ENCODE results near the gene HP1BP3. TPM values are rescaled to one million over a fixed set of nuclear protein-coding genes. Genes with fewer than 3 reads are reported as not detected.

Gene HP1BP3
- total and polyA plus RNA-seq, 4 donors: 240 to 302 (median 286) TPM

- no peak overlapping the region for H3K27ac ChIP-seq (ENCODE audit: low read depth, low read length)
- peaks cover 36% of the 10 kb centered on the region for H3K36me3 ChIP-seq (ENCODE audit: control insufficient read depth, insufficient read depth, low read length)
- DNase-seq (ENCODE audit: low read depth in 4 of 6, low spot score in 6 of 6): no peak
- H3K9me3 ChIP-seq (ENCODE audit: control insufficient read depth, insufficient read depth, low read length): no peaks in the 10 kb centered on the region
- H3K4me1 ChIP-seq (ENCODE audit: control insufficient read depth, insufficient read depth, low read length): peaks cover 24% of the 10 kb centered on the region
- H3K4me3 ChIP-seq (ENCODE audit: low read depth, low read length): no peak overlapping the region
- H3K27me3 ChIP-seq (ENCODE audit: control insufficient read depth, insufficient read depth, low read length): no peaks in the 10 kb centered on the region
- 82% methylated on average over 8 of the region's 9 CpGs for whole genome bisulfite sequencing (ENCODE audit: insufficient coverage)
Measured at GRCh38 chr1:20699558-20699957, 87.5 kb downstream of the HP1BP3 start.

DNA sequence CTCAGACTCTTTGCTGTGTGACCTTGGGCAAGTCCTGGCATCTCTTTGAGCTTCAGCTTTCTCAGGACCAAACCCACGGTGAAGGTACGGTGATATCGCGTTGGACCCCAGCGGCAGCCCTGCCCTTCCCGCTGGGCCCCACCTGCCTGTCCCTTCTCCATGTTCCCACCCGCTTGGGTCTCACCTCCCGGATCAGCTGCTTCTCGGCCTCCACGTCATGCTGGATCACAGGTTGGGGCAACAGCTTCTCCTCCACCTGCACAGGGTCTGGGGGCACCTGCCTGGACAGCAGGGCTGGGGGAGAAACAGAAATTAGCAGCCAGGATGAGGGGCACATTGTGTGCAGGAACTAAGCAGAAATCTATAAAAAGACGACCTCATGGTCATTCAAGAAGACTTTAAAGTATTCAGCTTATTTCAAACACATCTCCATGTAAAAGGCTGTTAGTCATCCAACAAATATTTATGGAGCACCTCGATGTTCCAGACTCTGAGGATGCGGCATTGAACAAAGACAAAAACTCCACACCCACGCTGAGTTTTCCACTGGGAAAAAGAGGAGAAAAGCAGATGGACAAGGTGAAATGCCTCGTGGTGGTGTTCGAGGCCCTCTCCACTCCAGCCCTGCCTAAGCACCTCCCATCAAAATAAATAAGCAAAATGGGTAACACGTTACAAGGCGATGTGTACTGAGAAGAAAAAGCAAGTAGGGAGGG lies 88.8 kb downstream of the HP1BP3 start:
- over 99% methylated on average over 9 of the region's 18 CpGs for WGBS (ENCODE audit: insufficient coverage)
- H3K9me3 ChIP-seq (ENCODE audit: control insufficient read depth, insufficient read depth, low read length): no peaks in the 10 kb centered on the region
- DNase-seq (ENCODE audit: low read depth in 4 of 6, low spot score in 6 of 6): no peak
- no peak overlapping the region for H3K27ac ChIP-seq (ENCODE audit: low read depth, low read length)
- H3K4me1 ChIP-seq (ENCODE audit: control insufficient read depth, insufficient read depth, low read length): peaks cover 24% of the 10 kb centered on the region
- H3K27me3 ChIP-seq (ENCODE audit: control insufficient read depth, insufficient read depth, low read length): no peaks in the 10 kb centered on the region
- peaks cover 26% of the 10 kb centered on the region for H3K36me3 ChIP-seq (ENCODE audit: control insufficient read depth, insufficient read depth, low read length)
- no peak overlapping the region for H3K4me3 ChIP-seq (ENCODE audit: low read depth, low read length)

DNA sequence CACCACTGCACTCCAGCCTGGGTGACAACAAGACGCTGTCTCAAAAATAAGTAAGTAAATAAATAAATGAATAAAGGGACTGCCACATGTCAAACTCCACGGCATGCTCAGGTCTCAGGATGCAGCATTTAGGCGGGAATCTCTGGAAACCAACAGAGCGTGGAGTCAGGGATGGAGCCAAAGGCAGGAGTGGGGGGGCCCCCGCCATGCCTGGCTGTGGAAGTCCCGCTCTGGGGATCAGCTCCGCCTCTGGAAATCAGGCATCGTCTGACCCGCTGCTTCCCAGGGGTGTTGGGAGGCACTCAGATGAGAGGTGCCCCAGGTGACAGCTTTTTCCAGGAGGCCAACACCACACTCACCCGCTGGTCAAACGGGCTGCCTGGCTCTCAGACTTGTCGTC lies 89.5 kb downstream of the HP1BP3 start:
- Histone ChIP-seq H3K4me3 (ENCODE audit: low read depth, low read length) (no peak overlapping the region), H3K36me3 (ENCODE audit: control insufficient read depth, insufficient read depth, low read length) (peaks cover 22% of the 10 kb centered on the region), H3K27me3 (ENCODE audit: control insufficient read depth, insufficient read depth, low read length) (no peaks in the 10 kb centered on the region), H3K27ac (ENCODE audit: low read depth, low read length) (no peak overlapping the region), H3K9me3 (ENCODE audit: control insufficient read depth, insufficient read depth, low read length) (no peaks in the 10 kb centered on the region), H3K4me1 (ENCODE audit: control insufficient read depth, insufficient read depth, low read length) (peaks cover 24% of the 10 kb centered on the region)
- no peak for DNase-seq (ENCODE audit: low read depth in 4 of 6, low spot score in 6 of 6)
- 81% methylated on average over 12 of the region's 12 CpGs for WGBS (ENCODE audit: insufficient coverage)

GRCh38 chr1:20696397-20697333 lies 90.4 kb downstream of the HP1BP3 start:
- peak overlapping the region; percentile 79 for H3K27ac ChIP-seq (ENCODE audit: low read depth, low read length)
- WGBS (ENCODE audit: insufficient coverage): 1% methylated on average over 45 of the region's 46 CpGs
- peaks cover 2% of the 10 kb centered on the region for H3K9me3 ChIP-seq (ENCODE audit: control insufficient read depth, insufficient read depth, low read length)
- peaks cover 15% of the 10 kb centered on the region for H3K36me3 ChIP-seq (ENCODE audit: control insufficient read depth, insufficient read depth, low read length)
- H3K27me3 ChIP-seq (ENCODE audit: control insufficient read depth, insufficient read depth, low read length): no peaks in the 10 kb centered on the region
- H3K4me3 ChIP-seq (ENCODE audit: low read depth, low read length): peak overlapping the region; percentile 66
- peak; percentile 57 to 94 (median 73) for DNase-seq (ENCODE audit: low read depth in 4 of 6, low spot score in 6 of 6)
- H3K4me1 ChIP-seq (ENCODE audit: control insufficient read depth, insufficient read depth, low read length): peaks cover 24% of the 10 kb centered on the region

DNA sequence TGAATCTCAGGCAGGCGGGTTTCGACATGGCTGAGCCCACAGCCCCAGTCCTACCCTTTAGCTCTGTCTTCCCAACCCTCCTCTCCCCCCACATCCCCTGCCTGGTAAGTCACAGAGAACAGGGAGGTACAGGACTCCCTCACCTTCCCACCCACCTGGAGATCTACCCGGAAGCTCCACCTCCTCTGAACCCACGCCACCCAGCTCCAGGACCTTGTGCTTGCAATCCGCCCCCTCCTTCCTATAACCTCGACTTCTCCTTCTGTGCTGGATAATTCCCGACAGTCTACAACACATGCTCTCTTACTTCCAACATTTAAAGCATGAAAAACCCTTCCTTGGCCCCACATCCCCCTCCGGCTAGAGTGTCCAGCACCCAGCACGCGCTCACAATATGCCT lies 91.6 kb downstream of the HP1BP3 start:
- no peak for DNase-seq (ENCODE audit: low read depth in 4 of 6, low spot score in 6 of 6)
- 91% methylated on average over 10 of the region's 10 CpGs for WGBS (ENCODE audit: insufficient coverage)
- Histone ChIP-seq H3K9me3 (ENCODE audit: control insufficient read depth, insufficient read depth, low read length) (peaks cover 2% of the 10 kb centered on the region), H3K4me1 (ENCODE audit: control insufficient read depth, insufficient read depth, low read length) (peaks cover 24% of the 10 kb centered on the region), H3K36me3 (ENCODE audit: control insufficient read depth, insufficient read depth, low read length) (peaks cover 10% of the 10 kb centered on the region), H3K27ac (ENCODE audit: low read depth, low read length) (no peak overlapping the region), H3K4me3 (ENCODE audit: low read depth, low read length) (no peak overlapping the region), H3K27me3 (ENCODE audit: control insufficient read depth, insufficient read depth, low read length) (no peaks in the 10 kb centered on the region)

GRCh38 chr1:20693623-20694022 lies 93.5 kb downstream of the HP1BP3 start:
- WGBS (ENCODE audit: insufficient coverage): no CpG with 5 or more reads among the region's 2 CpGs
- H3K27me3 ChIP-seq (ENCODE audit: control insufficient read depth, insufficient read depth, low read length): no peaks in the 10 kb centered on the region
- H3K9me3 ChIP-seq (ENCODE audit: control insufficient read depth, insufficient read depth, low read length): peaks cover 2% of the 10 kb centered on the region
- peaks cover 19% of the 10 kb centered on the region for H3K36me3 ChIP-seq (ENCODE audit: control insufficient read depth, insufficient read depth, low read length)
- H3K4me1 ChIP-seq (ENCODE audit: control insufficient read depth, insufficient read depth, low read length): peaks cover 24% of the 10 kb centered on the region
- no peak overlapping the region for H3K4me3 ChIP-seq (ENCODE audit: low read depth, low read length)
- no peak for DNase-seq (ENCODE audit: low read depth in 4 of 6, low spot score in 6 of 6)
- H3K27ac ChIP-seq (ENCODE audit: low read depth, low read length): no peak overlapping the region

Other genes starting within 250 kb of the HP1BP3 start
- gene FAM43B, start 234.7 kb downstream of the HP1BP3 start, total RNA-seq: 1 to 10 TPM; 3.0 TPM
- 10 to 100 TPM; 14.1 to 14.4 TPM for gene FAM43B, start 234.7 kb downstream of the HP1BP3 start, polyA plus RNA-seq (ENCODE audit: insufficient read length in 2 of 2)
- gene CDA, start 198.2 kb downstream of the HP1BP3 start, total RNA-seq: 1 to 10 TPM in 1 of 2 donors, under 1 TPM in 1; 0.61 to 1.8 TPM
- gene CDA, start 198.2 kb downstream of the HP1BP3 start, polyA plus RNA-seq (ENCODE audit: insufficient read length in 2 of 2): under 1 TPM; 0.57 to 0.99 TPM
- gene PINK1, start 153.8 kb downstream of the HP1BP3 start, total RNA-seq: 100 to 1,000 TPM; 106 to 125 TPM
- 100 to 1,000 TPM; 153 to 164 TPM for gene PINK1, start 153.8 kb downstream of the HP1BP3 start, polyA plus RNA-seq (ENCODE audit: insufficient read length in 2 of 2)
- 100 to 1,000 TPM; 124 to 205 TPM for gene DDOST, start 125.9 kb downstream of the HP1BP3 start, total RNA-seq
- gene DDOST, start 125.9 kb downstream of the HP1BP3 start, polyA plus RNA-seq (ENCODE audit: insufficient read length in 2 of 2): 100 to 1,000 TPM; 140 to 170 TPM
- 1 to 10 TPM; 3.9 to 4.2 TPM for gene KIF17, start 69.3 kb downstream of the HP1BP3 start, total RNA-seq
- gene KIF17, start 69.3 kb downstream of the HP1BP3 start, polyA plus RNA-seq (ENCODE audit: insufficient read length in 2 of 2): 10 to 100 TPM in 1 of 2 donors, 1 to 10 TPM in 1; 9.3 to 12.6 TPM
- gene SH2D5, start 54.6 kb downstream of the HP1BP3 start, total RNA-seq: 1 to 10 TPM; 1.5 to 4.0 TPM
- gene SH2D5, start 54.6 kb downstream of the HP1BP3 start, polyA plus RNA-seq (ENCODE audit: insufficient read length in 2 of 2): 1 to 10 TPM; 6.2 to 8.7 TPM